Middle frontal gyrus (tissue), 1 donor: ENCODE data around the gene FANCI.

Experiments
- DNase-seq: peaks from one replicate; pipeline ENCODE4 v3.0.0-alpha.2; 2015; ENCODE audit warnings: low spot score; ENCODE audit errors: extremely low spot score

FANCI gene

DNA sequence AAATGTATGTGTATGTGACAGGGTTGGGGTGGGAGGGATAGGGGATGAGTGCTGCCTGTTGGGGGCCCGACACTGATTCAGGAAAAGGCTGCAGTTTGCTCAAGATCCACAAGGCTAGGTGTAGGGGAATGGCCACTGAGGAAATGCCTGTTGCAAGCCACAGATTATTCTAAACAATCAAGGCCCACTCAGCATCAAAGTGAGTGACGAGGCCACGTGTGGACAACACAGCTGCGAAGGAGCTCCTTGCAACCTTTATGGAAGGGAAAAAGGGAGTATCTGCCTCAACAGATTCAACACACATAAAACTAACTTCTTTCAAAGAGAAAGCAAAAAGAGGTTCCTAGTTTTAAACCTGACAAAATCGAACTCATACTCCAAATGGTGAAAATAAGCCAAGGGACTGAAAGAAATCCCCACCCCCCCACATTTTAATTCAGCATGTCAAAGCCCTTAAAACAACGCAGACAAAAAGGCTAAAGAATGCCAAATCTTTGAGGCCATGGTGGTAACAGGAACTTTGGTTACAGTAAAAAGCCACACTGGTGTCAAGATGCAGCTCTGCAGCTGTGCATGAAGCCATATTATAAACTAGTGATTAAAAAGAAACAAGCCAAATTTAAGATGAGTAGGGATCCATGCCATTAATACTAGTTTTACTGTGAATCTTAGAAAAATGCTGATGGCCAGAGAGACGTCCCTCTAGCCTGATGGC lies 87.3 kb downstream of the FANCI start:
- no peak for DNase-seq

DNA sequence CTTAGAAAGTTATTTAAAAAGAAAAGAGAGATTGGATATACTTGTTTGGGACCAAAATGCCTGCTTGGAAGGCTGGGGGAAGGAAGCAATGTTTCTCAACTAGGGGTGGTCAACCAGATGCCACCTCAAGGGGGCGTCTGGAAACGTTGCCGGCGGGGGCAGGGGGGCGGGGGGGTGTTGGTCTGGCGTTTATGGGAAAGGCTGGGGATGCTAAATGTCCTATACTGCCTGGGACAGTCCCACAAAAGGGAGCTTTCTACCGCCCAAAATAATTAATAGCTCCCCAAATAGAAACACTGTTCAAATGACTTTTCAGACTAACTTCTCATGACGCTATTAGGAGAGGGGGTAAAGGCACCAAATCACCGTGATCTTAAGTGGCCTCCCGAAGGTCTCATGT lies 88.7 kb downstream of the FANCI start:
- no peak for DNase-seq

DNA sequence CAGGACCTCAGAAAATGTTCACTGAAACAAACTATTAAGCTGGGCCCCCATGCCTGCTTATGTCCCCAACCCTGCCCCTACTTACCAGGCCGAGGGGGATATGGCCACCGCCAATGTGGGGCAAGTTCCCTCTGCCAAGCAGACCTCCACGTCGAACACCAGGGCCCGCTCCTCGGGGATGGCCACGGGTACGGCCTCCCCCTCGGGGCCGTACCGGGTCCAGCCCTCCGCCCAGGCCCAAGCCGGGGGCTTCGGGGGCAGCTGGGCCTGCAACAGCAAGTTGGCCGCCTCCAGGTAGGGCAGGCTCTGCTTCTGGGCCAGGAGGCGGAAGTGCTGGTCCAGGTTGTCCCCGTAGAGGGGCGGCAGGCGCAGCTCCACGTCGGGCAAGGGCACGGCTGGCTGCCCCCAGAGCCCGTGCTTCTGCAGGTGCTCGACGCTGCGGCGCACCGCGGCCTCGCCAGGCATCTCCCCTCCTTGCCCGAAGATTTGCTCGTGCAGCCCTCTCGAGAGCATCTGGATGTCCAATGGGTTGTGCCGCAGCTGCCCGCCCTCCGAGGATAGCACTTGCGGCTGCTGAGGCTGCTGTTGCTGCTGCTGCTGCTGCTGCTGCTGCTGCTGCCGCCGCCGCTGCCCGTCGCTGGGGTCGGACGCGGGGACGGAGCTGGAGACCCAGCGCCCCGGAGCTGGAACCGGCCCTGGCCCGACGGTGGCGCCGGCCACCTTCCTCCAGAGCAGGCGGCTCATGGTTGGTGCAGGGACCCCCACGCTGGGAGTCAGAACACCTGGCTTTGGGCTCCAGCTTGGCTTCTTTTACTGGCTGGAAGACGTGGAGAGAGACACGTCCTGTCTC lies 89.5 kb downstream of the FANCI start:
- DNase-seq, result no peak

DNA sequence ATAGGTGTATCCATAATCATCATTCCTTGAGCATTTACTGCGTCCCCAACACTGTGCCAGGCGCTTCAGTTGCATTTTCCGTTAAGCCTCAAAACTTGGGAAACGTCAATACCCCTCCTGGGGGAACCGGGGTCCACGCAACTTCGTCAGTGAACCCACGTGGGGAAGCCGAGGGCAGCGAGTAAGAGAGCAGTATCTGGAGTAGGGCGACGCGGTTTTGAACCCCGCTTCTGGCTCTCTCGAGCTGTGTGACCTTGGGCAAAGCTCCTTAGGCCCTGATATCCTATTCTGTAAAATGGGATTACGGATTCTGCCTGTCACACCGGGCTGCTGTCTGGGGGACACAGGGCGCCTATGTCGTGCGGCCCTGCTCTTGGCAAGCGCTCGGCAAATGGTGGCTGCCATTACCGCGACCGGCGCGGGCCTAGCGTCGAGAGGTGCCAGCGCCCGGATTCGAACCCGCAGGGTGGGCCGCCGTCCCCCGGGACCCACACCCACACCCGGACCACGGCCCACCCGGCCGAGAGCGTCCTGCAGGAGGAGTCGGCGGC lies 90.3 kb downstream of the FANCI start:
- DNase-seq, result no peak

DNA sequence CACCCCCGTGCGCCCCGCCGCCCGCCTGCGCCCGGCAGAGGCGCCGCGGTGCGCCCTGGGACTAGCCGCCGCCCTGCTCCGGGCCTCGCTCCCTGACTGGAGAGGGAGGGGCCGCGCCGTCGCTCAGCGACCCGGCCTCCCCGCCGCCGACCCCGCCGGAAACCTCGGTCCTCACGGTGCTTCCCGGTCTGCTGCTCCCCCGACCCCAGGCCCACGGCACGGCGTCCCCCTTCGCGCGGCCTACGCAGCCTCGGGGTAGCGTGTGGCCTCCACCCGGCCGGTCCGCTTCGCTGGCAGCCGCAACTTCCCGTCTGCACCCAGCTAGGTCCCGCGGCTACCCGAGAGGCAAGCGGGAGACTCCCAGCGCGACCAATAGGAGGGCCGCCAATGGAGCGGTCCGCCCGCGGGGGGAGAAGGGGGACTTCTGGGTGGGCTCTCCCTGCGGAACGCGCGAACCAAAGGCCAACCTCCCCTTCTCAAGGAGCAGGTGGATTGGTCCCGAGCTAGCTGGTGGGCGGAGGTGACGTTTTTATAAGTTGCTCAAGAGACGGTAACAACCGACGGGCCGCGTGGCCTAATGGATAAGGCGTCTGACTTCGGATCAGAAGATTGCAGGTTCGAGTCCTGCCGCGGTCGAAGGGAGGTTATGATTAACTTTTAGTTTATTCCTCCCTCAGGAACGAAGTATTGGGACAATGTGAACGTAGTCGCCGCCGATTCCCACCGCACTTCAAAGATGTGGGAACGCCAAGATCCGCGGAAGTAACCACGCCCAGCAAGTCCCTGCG lies 90.9 kb downstream of the FANCI start, which contains the start of gene POLG:
Gene POLG, minus strand, starts transcription at position 315 of the 788 bp plus-strand sequence. CDS start 1,070 bp downstream, outside the sequence.
- DNase-seq, result peak; percentile 99

DNA sequence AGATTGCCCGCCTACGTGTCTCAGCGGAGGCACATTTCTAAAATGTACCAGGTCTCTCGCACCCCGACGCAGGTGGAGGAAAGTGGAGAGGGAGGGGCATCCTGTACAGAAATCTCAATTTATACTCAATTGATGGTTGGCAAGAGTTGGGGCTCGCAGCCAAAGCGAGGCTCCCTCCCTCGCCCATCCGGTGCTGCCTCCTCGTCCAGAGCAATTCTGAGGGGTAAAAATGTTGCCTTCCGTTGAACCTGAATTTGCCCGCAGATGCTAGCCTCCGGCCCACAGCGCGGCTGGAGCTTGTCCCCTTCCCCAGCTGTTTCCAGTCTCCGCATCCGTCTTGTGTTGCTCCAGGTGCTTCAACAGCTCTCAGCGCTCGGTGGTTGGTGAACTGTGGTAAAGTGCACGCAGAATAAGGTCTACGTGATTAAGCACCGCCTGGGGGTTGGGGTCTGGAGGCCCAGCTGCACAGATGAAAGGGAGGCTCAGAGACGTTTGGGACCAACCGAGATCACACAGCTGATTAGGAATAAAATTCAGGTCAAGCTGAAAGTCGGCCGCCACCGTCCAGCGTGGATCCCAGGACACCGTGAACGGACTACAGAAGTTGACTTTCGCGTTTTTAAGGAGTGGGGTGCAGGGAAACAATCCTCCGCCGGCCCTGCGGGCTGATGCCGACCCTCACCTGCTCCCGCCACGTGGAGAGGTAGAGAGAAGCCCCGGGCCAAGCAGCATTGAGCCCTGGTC lies 91.7 kb downstream of the FANCI start:
- DNase-seq, result no peak

DNA sequence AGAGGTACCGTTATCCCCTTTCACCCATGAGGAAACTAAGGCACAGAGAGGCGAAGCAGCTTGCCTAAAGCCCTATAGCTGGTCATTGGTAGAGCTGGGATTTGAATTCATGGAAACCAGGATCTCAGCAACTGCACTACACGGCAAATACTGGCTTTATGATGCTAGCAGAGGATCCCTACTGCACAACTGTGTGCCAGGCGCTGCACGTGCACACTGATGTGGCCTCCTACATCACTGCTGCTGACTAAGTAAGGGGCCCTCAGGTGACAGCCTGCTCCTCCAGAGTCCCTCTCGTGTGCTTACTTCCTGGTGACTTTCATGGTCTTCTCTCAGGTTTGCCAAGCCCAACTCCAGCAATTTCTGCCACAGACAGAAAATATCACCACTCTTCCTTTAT lies 94.3 kb downstream of the FANCI start:
- DNase-seq, result no peak

DNA sequence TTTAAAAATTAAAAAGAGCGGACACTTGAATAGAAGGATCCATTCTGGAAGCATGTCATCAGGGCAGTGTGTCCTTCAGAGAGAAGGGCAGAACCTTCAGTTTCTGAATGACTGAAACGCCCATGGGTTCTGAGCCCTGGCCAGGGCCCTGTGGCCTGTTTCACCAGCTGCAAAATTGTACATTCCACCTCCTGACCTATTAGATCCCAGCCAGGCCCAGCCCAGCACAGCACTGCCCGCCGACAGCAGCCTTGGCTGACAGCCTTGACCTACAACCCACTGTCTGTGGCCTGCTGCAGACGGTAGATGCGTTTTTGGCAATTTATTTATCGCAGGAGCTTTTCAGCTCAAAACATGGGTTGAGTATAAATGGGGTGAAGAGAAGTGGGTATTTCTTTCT lies 96.8 kb downstream of the FANCI start:
- DNase-seq, result no peak

DNA sequence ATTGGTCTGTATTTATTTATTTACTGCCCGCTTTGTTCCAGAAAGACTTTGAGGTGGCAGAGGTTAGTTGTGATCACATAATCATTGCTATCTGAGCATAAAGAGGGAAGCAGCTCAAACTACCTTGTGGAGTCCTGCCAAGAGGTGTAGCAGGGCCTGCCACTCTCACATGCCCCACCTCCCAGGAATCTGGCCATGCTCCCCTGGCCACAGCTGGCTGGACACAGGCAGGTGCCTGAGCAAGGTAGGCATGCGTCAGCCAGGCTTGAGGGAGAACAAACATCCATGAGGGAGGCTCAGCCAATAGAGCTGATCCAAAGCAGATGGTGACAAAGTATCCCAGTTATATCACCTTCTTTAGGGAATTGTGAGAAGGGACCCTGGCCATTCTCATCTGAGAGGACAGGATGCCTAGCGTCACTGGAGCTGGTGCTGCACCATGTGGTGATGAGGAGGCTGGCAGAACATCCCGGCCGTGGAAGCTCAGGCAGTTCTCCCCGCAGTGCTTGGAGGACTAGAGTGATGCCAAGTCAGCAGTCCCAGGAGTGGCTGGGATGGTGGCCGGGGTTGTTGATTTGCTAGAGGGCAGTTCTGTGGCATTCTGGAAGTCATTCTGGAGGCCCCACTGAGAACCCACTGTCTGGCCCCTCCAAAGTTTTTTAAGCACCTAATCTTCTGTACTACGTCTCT lies 97.7 kb downstream of the FANCI start:
- no peak for DNase-seq

DNA sequence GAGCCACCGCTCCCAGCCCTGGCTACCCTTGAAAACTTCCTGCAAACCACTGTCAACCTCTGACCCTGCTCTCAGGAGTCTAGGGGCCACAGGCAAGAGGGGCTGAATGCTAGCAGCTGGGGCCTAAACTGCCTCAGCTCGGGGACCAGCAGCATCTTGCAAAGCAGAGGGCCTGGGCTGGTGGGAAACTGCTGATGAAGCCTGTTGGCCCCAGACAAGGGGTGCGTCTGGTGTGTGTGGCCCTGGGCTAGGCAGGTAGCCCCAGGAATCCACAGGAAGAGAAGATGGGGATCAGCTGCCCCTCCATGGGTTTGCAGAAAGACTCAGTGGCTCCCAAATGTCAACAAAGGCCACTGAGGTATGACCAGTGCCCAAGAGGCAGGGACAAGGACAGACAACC lies 99.1 kb downstream of the FANCI start:
- DNase-seq, result no peak

DNA sequence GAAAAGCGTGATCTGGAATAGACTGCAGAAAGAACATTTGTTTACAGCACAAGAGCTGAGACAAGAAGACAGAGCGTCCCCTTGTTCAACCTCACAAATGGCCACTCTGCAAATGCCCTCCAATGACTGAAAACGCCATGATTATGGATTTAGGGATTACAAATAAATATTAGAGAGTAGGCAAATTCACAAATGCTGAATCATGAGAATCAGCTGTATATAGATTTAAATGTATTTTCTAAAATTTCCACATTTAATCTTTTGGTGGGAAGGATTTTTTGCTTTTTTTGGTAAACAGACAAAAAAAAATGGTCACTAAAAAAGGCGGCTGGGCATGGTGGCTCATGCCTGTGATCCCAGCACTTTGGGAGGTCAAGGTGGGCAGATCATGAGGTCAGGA lies 101.5 kb downstream of the FANCI start:
- no peak for DNase-seq

DNA sequence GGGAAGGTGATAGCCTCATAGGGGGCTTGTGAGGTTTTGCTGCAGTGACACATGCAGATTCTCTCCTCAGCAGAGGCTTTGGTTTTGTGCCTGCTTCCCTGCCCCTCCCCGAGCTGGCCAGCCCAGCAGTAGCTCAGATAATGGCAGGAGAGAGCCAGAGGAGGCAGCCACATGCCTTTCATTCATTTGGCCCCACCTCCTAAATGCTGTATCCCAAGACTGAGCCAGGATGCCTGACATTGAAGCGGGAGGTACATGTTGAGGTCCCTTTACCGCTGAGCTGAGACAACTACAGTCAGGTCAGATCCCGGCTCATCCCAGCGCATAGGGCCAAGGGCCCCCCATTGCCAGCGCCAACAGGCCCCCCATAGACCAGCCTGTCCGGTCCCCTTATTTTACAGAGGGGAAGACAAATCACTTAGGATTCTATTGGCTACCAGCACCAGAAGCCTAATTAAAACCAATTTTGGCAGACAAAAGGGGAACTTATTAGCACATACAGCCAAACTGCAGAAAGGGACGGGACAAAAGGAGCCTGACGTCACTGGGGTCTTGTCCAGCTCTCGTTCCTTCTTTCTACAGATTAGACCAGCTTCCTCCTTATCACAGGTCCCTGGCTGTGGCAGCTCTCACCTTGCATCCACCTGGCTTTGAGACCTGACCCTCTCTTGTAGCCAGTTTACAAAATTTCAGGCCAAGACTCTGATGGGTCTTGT lies 102.9 kb downstream of the FANCI start:
- DNase-seq, result no peak

DNA sequence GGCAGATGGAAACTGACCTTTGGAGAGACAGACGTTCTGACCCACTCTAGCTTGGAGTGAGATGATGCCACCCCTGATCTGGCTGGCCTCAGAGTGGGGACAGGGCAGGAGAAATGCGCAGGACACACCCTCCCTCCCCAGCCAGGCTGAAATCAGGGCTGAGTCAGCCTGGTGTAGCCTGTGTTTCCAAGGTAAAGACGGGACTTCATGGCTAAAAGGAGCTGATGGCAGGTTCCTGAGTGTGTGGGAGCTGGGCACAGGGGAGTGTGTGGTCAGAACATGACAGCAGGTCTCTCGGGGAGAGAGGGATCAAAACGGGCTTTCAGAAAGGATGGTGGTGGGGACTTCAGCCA lies 105.4 kb downstream of the FANCI start:
- DNase-seq, result no peak

DNA sequence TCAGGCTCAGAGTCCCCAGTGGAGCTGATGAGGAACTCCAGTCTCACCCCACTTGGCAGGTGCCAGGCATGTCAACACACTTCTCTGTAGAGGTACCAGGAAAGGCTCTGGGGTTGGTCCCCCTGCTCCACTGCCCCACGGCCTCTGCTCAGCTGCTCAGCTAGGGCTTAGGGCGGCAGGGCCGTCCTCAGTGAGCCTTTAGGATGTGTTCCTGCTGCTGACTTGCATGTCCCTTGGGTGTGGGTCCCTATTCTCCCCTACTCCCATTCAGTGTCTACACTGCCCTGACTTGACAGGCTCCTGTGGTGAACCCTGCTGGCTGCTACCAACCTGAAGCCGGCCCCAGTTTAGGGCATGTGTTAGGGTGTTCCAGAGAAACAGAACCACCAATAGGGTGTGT lies 108.7 kb downstream of the FANCI start:
- no peak for DNase-seq

DNA sequence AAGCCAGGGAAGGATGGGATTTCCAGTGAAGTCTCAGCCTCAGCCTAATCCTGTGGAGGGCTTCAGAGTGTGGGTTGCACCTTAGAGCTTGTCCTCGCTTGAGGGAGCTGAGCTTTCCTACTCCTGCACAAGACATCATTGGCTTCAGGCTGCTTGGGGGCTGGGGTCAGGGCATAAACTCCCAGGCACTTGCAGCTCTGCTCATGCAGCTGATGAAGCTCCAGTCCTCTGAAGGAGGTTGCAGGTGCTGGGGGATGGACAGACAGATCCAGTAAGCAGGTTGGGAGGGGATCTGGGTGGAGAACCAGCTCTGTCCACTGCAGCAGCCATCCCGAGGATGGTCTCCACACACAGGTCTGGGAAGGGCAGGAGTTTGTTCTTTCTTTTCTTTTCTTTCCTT lies 110.2 kb downstream of the FANCI start:
- no peak for DNase-seq

DNA sequence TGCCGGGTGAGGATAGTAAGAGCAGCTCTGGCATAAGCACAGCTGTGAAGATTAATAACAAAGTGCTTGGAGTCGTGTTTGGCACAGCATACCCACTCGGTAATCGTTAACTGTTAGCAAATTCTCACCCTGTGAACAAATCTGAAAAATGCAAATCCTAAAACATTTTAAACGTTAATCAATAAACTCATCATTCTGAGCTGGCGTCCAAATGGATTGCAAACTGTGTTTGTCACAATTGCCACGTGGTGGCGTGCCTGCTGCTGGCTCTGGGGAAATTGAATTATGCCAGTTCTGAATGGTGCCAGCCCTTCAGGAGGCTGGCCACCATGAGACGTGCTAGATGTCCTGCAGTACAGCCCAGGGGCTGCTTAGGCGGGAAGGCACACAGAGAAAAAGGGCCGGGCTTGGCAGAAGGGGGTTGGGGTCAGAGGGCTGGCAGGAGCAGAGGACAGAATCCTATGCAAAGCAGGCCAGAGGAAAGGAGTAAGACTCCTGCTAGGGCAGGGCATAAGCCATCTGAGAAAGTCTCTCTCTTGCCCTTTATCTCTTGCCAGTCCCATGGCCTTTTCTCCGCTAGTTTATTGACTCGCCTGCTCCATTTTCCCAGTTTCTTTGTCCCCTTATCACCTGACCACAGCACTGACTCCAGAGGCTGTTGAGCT lies 113.0 kb downstream of the FANCI start:
- no peak for DNase-seq

DNA sequence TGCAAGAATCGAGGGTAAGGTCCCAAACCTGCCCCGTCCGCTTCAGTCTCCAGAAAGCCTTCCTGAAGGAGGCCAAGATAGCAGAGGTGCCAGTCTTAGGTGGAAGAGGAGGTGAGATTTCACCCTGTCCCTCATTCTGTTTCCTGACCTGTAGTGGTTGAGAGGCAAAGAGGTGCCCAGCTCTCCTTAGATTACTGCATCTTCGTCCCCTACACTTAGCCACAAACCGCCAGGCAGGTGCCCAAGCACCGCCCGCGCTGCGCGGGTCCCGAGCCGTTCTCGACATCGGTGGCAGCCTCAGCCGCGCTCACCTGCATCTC lies 114.6 kb downstream of the FANCI start:
- DNase-seq, result no peak

DNA sequence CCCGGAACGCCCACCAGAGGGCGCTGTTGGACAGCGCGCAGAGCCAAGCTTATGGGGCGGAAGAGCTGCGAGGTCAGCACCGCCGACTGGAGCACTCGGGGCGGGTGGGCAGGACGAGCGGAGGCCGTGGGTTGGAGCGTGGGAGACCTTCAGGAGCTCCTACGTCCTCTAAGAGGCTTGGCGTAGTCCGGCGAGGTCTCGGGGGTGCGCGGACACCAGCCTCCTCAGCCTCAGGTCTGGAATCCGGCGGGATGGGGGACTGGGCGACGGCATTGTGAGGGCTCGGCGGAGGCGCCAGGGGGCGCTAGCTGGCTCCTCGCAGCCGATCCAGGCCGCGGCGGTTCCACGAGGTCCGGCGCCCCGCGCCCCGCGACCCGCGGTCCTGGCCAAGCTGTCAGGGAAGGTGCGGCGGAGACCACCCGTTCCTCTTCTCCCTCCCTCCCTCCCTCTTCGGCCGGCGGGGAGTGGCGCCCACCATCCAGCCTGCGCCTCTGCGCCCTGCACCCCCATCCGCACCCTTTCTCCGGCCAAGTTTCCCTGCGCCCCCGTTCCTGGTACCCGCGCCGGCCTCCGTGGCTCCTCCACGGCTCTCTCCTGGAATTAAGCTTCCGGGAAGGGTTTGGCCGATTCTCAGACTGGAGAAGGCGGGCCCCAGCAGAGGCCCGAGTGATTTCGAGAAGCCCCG lies 115.1 kb downstream of the FANCI start:
- DNase-seq, result peak; percentile 68
